Uterus (tissue), 2 donors: Measurements from ENCODE around the gene EIF5.

ENCODE experiments used
- POLR2A ChIP-seq, 2 donors: fragments of 450-650 bp; IDR thresholded peaks; one replicate each; pipeline ENCODE4 v1.6.1; 2016; ENCODE audit warnings: antibody characterized with exemption in 2 of 2, mild to moderate bottlenecking in 1 of 2, moderate library complexity in 1 of 2
- TF ChIP-seq, protein P1 (sequence below), 4 experiments: fragments of 200-600 bp in 2 of 4; fragments of 450-650 bp in 2 of 4; sonication (generic) in 2 of 4; IDR thresholded peaks; one replicate each; pipeline ENCODE4 v1.5.1; 2016 to 2019; ENCODE audit warnings: antibody characterized with exemption in 4 of 4, mild to moderate bottlenecking in 2 of 4, moderate library complexity in 1 of 4

DNA sequence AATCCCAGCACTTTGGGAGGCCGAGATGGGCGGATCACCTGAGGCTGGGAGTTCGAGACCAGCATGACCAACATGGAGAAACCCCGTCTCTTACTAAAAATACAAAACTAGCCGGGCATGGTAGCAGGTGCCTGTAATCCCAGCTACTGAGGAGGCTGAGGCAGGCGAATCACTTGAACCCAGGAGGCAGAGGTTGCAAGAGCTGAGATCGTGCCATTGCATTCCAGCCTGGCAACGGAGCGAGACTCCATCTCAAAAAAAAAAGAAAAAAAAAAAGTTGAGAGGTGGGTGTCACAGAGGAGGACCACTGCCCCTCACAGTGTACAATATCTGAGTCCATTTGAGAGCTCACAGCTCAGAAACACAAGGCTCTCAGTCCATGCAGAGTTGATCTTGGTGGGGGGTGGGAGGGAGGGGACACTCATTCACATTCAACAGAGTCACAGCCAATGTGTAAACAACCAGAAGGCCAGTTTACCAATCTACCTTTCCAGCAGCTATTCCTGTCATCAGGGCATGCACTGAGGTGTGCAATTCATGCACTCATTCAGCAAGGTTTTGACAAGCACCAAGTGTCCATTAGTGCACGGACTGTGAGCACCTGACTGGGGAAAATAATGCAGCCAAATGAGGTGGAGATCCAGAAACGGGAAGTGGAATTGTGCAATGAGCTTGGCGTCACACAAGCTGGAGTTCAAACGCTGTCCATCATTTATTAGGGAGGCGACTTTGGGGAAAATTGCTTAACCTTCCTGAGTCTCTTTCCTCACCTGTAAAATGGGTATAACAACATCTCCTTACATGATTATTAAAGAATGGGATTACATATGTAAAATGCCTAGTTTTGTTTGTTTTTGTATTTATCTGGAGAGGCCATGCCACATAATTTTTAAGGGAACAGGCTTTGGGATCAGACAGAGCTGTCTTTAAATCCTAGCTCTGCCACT is 4.4 kb upstream of the EIF5 start:
- TF ChIP-seq, protein P1, sequence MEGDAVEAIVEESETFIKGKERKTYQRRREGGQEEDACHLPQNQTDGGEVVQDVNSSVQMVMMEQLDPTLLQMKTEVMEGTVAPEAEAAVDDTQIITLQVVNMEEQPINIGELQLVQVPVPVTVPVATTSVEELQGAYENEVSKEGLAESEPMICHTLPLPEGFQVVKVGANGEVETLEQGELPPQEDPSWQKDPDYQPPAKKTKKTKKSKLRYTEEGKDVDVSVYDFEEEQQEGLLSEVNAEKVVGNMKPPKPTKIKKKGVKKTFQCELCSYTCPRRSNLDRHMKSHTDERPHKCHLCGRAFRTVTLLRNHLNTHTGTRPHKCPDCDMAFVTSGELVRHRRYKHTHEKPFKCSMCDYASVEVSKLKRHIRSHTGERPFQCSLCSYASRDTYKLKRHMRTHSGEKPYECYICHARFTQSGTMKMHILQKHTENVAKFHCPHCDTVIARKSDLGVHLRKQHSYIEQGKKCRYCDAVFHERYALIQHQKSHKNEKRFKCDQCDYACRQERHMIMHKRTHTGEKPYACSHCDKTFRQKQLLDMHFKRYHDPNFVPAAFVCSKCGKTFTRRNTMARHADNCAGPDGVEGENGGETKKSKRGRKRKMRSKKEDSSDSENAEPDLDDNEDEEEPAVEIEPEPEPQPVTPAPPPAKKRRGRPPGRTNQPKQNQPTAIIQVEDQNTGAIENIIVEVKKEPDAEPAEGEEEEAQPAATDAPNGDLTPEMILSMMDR (IDR thresholded peaks at IDR 0.05): no peak
- no peak for TF ChIP-seq POLR2A (IDR thresholded peaks at IDR 0.05)
